ENCODE measurements around the gene ENTPD1.

GRCh38 chr10:95706990-95707389 is 49.0 kb upstream of the ENTPD1 start:
- TF ChIP-seq POLR2A (IDR thresholded peaks at IDR 0.05; ENCODE audit: low read length) (no peak), KDM5A (IDR thresholded peaks at IDR 0.05) (no peak), CTCF (IDR thresholded peaks at IDR 0.05) (no peak), ZFP36 (IDR thresholded peaks at IDR 0.05; ENCODE audit: borderline replicate concordance, partially characterized antibody) (no peak), CHD4 (IDR thresholded peaks at IDR 0.05; ENCODE audit: borderline replicate concordance) (no peak)
- TF ChIP-seq, protein P1, sequence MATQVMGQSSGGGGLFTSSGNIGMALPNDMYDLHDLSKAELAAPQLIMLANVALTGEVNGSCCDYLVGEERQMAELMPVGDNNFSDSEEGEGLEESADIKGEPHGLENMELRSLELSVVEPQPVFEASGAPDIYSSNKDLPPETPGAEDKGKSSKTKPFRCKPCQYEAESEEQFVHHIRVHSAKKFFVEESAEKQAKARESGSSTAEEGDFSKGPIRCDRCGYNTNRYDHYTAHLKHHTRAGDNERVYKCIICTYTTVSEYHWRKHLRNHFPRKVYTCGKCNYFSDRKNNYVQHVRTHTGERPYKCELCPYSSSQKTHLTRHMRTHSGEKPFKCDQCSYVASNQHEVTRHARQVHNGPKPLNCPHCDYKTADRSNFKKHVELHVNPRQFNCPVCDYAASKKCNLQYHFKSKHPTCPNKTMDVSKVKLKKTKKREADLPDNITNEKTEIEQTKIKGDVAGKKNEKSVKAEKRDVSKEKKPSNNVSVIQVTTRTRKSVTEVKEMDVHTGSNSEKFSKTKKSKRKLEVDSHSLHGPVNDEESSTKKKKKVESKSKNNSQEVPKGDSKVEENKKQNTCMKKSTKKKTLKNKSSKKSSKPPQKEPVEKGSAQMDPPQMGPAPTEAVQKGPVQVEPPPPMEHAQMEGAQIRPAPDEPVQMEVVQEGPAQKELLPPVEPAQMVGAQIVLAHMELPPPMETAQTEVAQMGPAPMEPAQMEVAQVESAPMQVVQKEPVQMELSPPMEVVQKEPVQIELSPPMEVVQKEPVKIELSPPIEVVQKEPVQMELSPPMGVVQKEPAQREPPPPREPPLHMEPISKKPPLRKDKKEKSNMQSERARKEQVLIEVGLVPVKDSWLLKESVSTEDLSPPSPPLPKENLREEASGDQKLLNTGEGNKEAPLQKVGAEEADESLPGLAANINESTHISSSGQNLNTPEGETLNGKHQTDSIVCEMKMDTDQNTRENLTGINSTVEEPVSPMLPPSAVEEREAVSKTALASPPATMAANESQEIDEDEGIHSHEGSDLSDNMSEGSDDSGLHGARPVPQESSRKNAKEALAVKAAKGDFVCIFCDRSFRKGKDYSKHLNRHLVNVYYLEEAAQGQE (IDR thresholded peaks at IDR 0.05) = no peak
